Measurements from ENCODE around the gene TTC16. TPM values are rescaled to one million over a fixed set of nuclear protein-coding genes. Genes with fewer than 3 reads are reported as not detected.

TTC16 gene
- total and polyA plus RNA-seq, 2 experiments from 2014 or later: not detected

GRCh38 chr9:127698985-127699670, 16.8 kb upstream of the TTC16 start:
- DNase-seq (ENCODE audit: low spot score): peak; percentile 95
- Histone ChIP-seq H2AFZ (peak overlapping the region; percentile 68), H3K4me2 (peak overlapping the region; percentile 69), H3K9me2 (replicated peaks; ENCODE audit: insufficient read depth) (no peaks in the 10 kb centered on the region), H3K9me3 (ENCODE audit: low read depth) (no peaks in the 10 kb centered on the region), H4K20me1 (ENCODE audit: insufficient read depth, poor library complexity, severe bottlenecking) (no peaks in the 10 kb centered on the region), H3K4me3 (no peak overlapping the region), H3K27me3 (no peaks in the 10 kb centered on the region), H3K36me3 (replicated peaks; ENCODE audit: insufficient read depth, low read depth) (no peaks in the 10 kb centered on the region), H3K27ac (peak overlapping the region; percentile 50), H3K4me1 (ENCODE audit: insufficient read depth) (no peaks in the 10 kb centered on the region), H3K79me2 (no peaks in the 10 kb centered on the region)
- no peak for TF ChIP-seq EZH2 (IDR thresholded peaks at IDR 0.05; ENCODE audit: borderline replicate concordance)
- TF ChIP-seq EZH2phosphoT487 (IDR thresholded peaks at IDR 0.05; ENCODE audit: low read depth, severe bottlenecking, unreplicated experiment): no peak
- TF ChIP-seq CTCF (IDR thresholded peaks at IDR 0.05; ENCODE audit: poor library complexity): no peak
- 22% methylated on average over 41 of the region's 41 CpGs for WGBS (ENCODE audit: low lambda C conversion rate, missing lambda C conversion rate)

DNA sequence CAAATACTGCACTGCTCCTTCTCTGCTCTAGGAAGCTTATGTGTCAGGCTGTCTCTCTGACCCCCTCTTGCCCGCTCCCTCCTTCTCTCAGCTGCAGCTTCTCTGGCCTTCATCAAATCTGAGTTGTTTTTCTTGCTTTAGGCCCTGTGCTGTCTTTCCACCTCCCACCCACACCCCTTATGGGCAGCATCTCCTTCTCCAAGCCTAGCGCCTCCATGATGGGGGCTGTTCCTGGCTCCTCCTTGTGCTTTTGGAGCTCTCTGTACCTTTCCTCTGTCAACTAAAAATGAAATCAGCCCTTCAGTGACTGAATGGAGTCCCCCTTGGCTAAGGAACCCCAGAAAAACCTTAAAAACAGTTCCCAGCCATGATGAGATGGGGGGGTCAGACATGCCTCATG, 15.7 kb upstream of the TTC16 start:
- no peaks in the 10 kb centered on the region for H4K20me1 ChIP-seq (ENCODE audit: insufficient read depth, poor library complexity, severe bottlenecking)
- H2AFZ ChIP-seq: no peak overlapping the region
- TF ChIP-seq CTCF (IDR thresholded peaks at IDR 0.05; ENCODE audit: poor library complexity) (no peak), EZH2phosphoT487 (IDR thresholded peaks at IDR 0.05; ENCODE audit: low read depth, severe bottlenecking, unreplicated experiment) (no peak), EZH2 (IDR thresholded peaks at IDR 0.05; ENCODE audit: borderline replicate concordance) (no peak)
- H3K79me2 ChIP-seq: no peaks in the 10 kb centered on the region
- 95% methylated on average over 2 of the region's 2 CpGs for WGBS (ENCODE audit: low lambda C conversion rate, missing lambda C conversion rate)
- H3K27ac ChIP-seq: no peak overlapping the region
- no peak overlapping the region for H3K4me2 ChIP-seq
- H3K36me3 ChIP-seq (replicated peaks; ENCODE audit: insufficient read depth, low read depth): no peaks in the 10 kb centered on the region
- no peaks in the 10 kb centered on the region for H3K4me1 ChIP-seq (ENCODE audit: insufficient read depth)
- DNase-seq (ENCODE audit: low spot score): no peak
- H3K9me3 ChIP-seq (ENCODE audit: low read depth): no peaks in the 10 kb centered on the region
- no peaks in the 10 kb centered on the region for H3K27me3 ChIP-seq
- no peak overlapping the region for H3K4me3 ChIP-seq
- H3K9me2 ChIP-seq (replicated peaks; ENCODE audit: insufficient read depth): no peaks in the 10 kb centered on the region

- 76% methylated on average over 5 of the region's 5 CpGs for WGBS (ENCODE audit: low lambda C conversion rate, missing lambda C conversion rate)
- DNase-seq (ENCODE audit: low spot score): no peak
- H3K79me2 ChIP-seq: no peaks in the 10 kb centered on the region
- no peak overlapping the region for H3K4me2 ChIP-seq
- no peaks in the 10 kb centered on the region for H3K9me2 ChIP-seq (replicated peaks; ENCODE audit: insufficient read depth)
- H3K4me3 ChIP-seq: no peak overlapping the region
- H3K27me3 ChIP-seq: no peaks in the 10 kb centered on the region
- TF ChIP-seq EZH2 (IDR thresholded peaks at IDR 0.05; ENCODE audit: borderline replicate concordance) (no peak), CTCF (IDR thresholded peaks at IDR 0.05; ENCODE audit: poor library complexity) (no peak), EZH2phosphoT487 (IDR thresholded peaks at IDR 0.05; ENCODE audit: low read depth, severe bottlenecking, unreplicated experiment) (no peak)
- H4K20me1 ChIP-seq (ENCODE audit: insufficient read depth, poor library complexity, severe bottlenecking): no peaks in the 10 kb centered on the region
- no peaks in the 10 kb centered on the region for H3K4me1 ChIP-seq (ENCODE audit: insufficient read depth)
- H3K9me3 ChIP-seq (ENCODE audit: low read depth): no peaks in the 10 kb centered on the region
- H3K27ac ChIP-seq: no peak overlapping the region
- no peaks in the 10 kb centered on the region for H3K36me3 ChIP-seq (replicated peaks; ENCODE audit: insufficient read depth, low read depth)
- no peak overlapping the region for H2AFZ ChIP-seq
These were observed 15.2 kb upstream of the TTC16 start for GRCh38 chr9:127700594-127701255.

Data from hepatocyte (in vitro differentiated cells).